ENCODE data around the gene IVD.

IVD gene

DNA sequence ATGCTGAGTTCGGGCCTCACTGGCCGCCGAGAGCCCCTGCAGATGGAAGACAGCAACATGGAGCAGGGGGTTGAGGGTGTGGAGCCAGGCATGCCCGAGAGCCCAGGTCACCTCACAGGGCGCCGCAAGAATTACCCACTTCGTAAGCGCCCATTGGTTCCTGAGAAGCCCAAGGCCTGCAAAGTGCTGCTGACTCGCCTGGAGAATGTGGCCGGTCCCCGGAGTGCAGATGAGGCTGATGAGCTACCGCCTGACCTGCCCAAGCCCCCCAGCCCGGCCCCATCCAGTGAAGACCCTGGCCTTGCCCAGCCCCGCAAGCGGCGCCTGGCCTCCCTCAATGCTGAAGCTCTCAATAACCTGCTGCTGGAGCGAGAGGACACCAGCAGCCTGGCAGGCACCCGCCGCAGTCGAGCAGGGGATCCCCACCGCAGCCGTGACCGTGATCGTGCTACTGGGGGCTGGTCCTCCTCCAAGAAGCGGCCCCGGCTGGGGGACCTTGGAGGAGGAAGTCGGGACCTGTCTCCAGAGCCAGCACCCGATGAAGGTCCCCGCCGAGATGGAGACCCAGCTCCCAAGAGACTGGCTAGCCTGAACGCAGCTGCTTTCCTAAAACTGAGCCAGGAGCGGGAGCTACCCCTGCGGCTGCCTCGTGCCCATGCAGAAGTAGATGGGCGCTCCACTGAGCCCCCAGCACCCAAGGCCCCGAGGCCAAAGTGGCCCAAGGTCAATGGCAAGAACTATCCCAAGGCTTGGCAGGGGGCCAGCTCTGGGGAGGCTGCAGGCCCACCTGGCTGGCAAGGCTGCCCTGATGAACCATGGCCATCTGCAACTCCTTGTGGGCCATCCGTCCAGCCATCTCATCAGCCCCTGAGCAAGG is 53.1 kb downstream of the IVD start:
- no peak for DNase-seq (ENCODE audit: low read depth, low spot score)

DNA sequence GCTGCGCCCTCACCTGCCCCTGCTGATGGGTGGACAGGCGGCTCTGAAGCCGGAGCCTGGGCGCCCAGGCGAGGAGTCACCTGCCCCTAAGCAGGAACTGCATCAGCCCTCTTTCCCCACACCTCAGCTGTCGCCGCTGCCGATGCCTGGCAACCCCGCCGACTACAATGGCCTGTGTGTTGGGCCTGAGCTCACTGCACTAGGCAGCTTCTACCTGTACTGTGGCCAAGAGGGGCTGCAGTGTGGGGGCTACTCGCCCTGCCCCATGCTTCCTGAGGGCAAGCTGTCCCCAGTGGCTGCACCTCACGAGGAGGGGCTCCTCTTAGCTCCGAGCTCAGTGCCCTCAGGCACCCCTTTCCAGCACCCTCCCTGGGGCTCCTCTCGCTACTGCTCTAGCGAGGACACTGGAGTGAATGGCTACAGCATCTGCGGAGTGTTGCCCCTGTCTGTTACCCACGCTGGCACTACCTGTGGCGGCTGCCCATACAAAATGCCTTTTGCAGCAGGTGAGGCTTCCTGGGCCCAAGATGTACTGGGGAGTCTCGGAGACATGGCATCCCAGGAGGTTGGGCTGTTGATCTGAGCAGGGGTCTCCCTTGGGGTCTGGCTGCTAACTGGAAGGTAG is 53.9 kb downstream of the IVD start:
- DNase-seq (ENCODE audit: low read depth, low spot score): no peak

DNA sequence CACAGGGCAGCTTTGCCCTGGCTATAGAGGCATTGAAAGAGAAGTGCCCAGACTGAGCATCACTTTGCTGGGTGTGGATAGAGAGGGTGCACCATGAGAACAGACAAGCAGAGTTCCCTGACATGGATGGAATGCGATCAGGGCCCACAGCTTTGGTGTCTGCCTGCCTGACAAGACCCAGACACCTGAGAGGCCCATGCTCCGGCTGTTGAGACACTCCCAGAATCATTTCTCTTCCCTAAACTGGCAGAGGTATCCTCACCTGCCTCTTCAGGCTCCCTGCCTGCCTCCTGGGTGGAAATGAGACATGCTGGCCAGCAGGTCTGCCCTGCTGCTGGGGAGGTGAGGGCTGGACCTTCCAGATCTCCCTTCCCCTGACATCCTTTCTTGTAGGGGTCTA is 54.8 kb downstream of the IVD start:
- DNase-seq (ENCODE audit: low read depth, low spot score): no peak

DNA sequence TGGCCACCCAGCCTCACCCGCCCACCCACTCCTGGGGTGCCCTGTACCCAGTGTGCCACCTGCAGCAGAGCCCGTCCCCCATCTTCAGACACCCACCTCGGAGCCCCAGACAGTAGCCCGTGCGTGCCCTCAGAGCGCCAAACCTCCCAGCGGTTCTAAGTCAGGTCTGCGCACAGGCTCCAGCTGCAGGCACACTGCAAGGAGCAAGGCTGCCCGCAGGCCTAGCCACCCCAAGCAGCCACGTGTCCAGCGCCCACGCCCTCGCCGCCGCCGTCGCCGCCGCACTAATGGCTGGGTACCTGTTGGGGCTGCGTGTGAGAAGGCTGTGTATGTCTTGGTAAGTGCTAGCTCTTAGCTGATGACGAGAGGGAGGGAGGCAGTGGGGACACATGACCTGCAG is 56.4 kb downstream of the IVD start:
- no peak for DNase-seq (ENCODE audit: low read depth, low spot score)

DNA sequence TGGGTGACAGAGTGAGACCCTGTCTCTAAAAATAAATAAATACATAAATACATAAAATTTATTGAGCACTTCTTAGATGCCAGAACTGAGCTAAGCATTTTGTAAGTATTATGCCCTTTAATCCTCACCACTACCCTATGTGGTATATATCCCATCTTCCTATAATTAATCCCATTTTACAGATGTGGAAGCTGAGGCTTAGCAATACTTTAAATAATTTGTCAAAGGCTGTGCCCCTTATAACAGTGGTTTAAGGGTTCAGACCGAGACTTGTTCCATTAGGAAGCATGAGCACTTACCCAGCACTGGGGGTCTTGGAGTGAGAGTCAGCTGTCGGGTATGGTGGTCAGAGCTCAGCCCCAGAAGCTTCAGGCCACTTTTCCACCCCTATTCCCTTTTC is 57.7 kb downstream of the IVD start:
- no peak for DNase-seq (ENCODE audit: low read depth, low spot score)

DNA sequence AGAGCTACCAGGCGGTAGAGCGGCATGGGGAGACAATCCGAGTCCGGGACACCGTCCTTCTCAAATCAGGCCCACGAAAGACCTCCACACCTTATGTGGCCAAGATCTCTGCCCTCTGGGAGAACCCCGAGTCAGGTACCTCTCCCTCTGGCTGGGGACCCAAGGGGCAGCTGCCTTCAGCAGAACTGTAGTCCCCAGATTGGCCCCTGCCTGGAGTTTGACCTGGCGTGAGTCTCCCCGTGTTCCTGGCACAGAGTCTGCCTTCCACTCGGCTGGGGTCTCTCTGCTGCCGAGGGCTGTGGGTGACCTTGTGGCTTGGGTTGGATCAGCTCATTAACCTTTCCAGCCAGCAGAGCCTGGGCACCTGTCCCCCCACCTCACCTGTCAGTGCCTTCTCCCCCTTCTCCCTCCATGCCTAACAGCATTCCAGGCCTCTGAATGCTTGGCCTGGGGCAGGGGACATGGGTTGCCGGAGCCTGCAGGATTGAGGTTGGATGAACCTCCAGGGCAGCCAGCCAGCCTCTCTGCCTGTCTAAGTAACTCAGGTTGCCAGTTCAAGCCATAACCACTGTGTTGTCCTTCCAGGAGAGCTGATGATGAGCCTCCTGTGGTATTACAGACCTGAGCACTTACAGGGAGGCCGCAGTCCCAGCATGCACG is 58.4 kb downstream of the IVD start:
- DNase-seq (ENCODE audit: low read depth, low spot score): no peak

DNA sequence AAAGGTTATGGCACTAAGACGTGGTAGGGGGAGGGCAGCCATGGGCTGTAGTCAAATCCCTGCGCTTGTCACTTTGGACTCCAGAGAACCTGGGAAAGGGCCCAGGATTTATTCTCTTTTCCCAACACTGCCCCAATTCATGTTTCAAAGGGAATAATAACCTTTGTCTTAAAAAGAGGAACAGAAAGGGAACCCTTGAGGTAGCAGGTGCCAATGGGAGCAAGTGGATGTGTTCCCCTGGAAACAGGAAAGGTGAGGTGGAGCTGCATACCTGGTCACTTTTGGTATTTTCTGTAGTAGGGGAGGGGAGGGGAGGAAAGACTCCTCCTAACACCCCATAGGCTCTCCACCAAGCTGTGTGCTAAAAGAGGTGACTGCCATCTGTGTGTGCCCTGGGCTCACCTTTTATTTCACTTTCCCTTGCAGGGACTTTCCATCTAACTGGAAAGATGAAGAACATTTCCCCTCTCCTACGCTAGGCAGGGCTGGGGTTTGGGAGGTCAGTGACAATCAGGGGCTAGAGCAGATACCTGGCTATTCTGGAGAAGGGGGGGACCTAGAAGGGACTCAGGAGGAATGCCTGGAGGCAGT is 59.1 kb downstream of the IVD start:
- DNase-seq (ENCODE audit: low read depth, low spot score): no peak

DNA sequence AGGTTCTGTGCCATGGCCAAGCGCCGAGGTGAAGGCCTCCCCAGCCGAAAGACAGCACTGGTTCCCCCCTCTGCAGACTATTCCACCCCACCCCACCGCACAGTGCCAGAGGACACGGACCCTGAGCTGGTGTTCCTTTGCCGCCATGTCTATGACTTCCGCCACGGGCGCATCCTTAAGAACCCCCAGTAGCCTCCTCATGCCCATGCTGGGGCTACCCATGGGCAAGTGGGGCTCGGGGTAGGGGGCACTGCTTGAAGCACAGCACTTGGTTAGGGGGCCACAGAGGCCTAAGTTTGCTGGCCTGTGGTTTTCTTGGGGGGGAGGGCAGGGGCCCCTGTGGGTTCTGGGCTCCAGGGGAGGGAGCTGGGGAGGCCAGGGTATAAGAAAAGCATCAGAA is 60.3 kb downstream of the IVD start:
- no peak for DNase-seq (ENCODE audit: low read depth, low spot score)

DNA sequence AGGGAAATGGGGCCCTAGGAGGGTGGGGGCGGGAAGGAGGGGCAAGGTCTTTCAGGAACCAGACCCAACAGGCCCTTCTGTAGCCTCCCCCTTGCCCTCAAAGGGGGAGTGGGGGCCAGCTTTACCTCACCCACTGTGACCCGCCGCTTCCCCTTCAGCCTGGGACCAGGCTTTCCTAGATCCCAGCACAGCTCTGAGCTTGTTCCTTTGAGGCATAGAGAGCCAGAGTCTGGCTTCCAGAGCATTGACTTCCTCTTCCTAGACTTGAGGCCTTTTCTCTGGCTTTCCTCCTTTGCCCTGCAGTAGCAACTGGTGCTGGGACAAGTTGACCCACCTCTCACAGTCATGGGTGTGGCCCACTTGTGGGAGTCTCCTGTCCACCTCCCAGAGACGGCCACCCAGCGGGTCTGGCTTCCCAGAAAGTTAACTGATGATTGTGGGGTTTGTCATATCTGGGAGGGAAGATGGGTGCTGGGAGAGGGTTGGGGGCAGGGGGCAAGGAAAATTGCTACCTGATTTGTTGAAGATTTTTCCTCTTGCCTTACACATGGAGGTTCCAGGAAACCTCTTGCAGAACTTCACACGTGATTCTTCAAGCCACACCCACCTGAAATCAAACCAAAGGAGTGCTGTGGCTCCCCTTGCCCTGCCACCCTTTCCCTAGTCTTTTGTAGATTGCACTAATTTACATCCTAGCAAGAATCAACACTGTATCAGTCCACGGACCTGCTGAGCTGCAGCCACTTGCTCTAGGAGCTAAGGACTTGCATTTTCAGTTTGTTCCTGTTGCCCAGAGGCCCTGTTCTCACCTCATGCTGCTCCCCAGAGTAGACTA is 61.0 kb downstream of the IVD start:
- no peak for DNase-seq (ENCODE audit: low read depth, low spot score)

DNA sequence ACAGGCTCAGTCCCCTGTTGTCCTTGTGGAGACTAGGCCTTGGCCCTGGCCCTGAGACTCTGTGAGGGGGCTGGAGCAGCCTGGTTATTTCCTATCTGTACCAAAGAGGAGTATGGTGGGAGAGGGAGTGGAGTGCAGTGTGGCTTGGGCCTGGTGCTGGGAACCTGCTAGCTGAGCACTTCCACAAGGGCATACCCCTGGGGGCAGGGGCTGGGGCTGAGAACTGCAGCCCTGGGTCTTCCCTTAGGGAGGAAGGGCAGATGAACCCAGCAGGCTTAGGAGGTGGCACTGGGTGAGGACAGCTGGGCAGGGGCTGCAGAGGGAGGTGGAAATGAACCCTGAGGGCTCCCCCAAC is 61.6 kb downstream of the IVD start:
- DNase-seq (ENCODE audit: low read depth, low spot score): no peak

DNA sequence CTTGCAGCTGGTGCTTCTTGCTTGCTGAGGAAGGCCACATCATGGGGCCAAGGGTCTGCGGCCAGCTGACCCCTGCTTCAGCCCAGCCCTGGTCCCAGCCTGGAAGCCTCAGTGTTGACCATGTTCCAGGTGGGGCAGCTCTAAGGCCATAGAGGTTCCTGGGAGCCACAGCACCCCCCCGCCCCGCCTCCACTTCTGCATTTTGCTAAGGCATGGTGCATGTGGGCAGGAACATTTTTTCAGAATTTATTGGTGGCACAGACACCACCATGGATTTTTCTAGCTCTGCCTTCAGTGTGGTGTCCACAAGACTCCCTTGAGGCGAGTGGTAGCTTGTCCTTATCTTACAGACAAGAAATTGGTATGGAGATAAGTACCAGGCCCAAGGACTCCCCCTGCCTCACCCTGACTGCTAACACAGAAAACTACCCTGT is 63.3 kb downstream of the IVD start:
- DNase-seq (ENCODE audit: low read depth, low spot score): no peak

DNA sequence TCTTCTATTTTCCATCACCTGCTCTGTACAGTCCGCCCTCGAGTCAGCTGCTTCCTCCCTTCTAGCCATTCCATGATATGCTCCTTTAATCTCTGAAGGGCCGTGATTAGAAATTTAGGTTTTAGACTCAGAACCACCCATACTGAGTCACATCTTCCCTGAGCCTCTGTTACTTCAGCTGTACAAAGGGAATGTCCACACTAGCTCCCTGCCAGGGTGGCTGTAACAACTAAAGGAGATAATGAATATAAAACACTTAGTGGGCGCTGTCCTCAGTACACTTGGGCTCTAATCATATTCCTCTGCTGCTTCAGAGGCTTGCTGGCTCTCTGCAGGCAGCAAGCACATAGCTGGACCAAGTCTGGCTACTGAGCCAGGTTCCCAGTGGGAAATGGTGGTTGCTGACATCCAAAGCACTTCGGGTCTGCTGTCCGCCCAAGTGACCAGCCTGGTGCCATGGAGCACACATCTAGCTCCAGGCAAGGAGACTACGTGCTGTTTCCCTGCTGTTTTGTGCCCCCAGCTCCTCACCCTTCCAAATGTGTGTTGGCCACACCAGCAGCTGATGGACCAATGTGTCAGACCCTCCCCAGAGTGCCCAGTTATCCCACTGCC is 64.3 kb downstream of the IVD start:
- no peak for DNase-seq (ENCODE audit: low read depth, low spot score)

DNA sequence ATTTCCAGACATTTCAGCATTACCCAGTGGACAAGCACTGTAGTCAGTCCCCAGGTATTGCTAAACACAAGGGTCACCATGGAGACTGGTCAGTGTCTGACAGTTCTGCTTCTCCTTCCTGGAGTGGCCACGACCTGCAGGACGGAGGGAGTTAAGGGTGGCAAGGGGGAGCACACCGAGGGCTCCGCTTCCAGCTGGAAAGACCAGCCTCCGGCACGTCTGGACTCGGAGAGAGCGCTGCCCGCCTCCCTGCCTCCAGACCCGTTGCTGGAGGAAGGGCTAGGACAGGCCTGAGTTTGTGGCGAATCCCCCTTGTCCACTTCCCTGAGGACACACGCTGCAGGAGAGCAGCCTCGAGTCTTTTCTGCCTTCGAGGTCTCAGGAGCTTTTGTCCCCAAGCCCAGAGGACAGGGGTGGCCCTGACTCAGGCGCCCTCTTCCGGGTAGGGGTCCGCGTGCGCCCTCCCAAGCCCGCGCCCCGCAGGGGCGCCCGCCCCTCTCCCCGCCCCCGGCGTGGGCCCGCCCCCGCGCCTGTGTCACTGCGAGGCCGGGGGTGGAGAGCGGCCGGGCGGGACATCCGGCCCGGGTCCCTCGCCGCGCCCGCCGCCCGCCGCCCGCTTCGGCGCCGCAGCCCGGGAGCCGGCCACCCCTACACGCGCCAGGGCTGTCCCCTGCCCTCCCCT is 65.0 kb downstream of the IVD start, which contains the start of gene CHST14:
Gene CHST14, plus strand, starts transcription at position 562 of the 682 bp plus-strand sequence. CDS start 230 bp downstream, outside the sequence.
- peak; percentile 39 for DNase-seq (ENCODE audit: low read depth, low spot score)

Measured in activated CD4-positive, CD25-positive, alpha-beta regulatory T cell treated with anti-CD3 and anti-CD28 coated beads, Interleukin-2, amount 50 U/mL, for 16 hours (primary cell).